ENCODE measurements around the gene CENPX. TPM values are rescaled to one million over a fixed set of nuclear protein-coding genes. Genes with fewer than 3 reads are reported as not detected.

Gene CENPX
- total RNA-seq, 1 experiment from 2014 or later, result 77.9 TPM

- Mint-ChIP-seq H3K27me3 (ENCODE audit: low read depth) (no peaks in the 10 kb centered on the region), H3K4me3 (no peak overlapping the region), H3K27ac (no peak overlapping the region)
These were observed 7.7 kb downstream of the CENPX start for GRCh38 chr17:82014971-82015310.

More at GRCh38 chr17:82014971-82015310, 7.7 kb downstream of the CENPX start:
- H3K4me1 Mint-ChIP-seq, result 0 out of 4 replicates have a peak, but pooled peaks cover 0 to 2% of the 10 kb centered on the region in 2 experiments
- Histone ChIP-seq H3K23ac (ENCODE audit: insufficient read length, low read depth, low read length) (no peak overlapping the region), H3K4me2 (ENCODE audit: insufficient read depth, insufficient read length, low read length) (no peak overlapping the region), H3K79me2 (ENCODE audit: insufficient read depth, low read length) (no peaks in the 10 kb centered on the region), H4K8ac (replicated peaks; ENCODE audit: insufficient read length, low read depth, low read length) (no peak overlapping the region), H3K79me1 (ENCODE audit: insufficient read depth, low read depth, low read length, poor library complexity, severe bottlenecking) (no peaks in the 10 kb centered on the region), H2BK15ac (ENCODE audit: low read depth, low read length) (no peak overlapping the region), H3K9me3 (ENCODE audit: control insufficient read depth, low read depth, low read length) (no peaks in the 10 kb centered on the region), H4K5ac (ENCODE audit: insufficient read length, low read depth, low read length) (no peak overlapping the region), H3K23me2 (ENCODE audit: insufficient read length, low read depth, low read length, poor library complexity, severe bottlenecking) (no peaks in the 10 kb centered on the region), H3K27me3 (ENCODE audit: insufficient read depth, low read length) (no peaks in the 10 kb centered on the region), H2BK12ac (ENCODE audit: insufficient read length, low read depth, low read length) (no peak overlapping the region), H4K91ac (ENCODE audit: insufficient read length, low read depth, low read length) (no peak overlapping the region), H3K4me1 (ENCODE audit: insufficient read depth, low read length) (no peaks in the 10 kb centered on the region), H3K18ac (ENCODE audit: insufficient read length, low read depth, low read length) (no peak overlapping the region), H3T11ph (ENCODE audit: low read length) (no peak overlapping the region), H2BK20ac (ENCODE audit: low read depth, low read length, poor library complexity, severe bottlenecking) (no peak overlapping the region), H4K20me1 (ENCODE audit: control insufficient read depth, insufficient read depth, insufficient read length) (no peaks in the 10 kb centered on the region), H2AK5ac (ENCODE audit: insufficient read length, low read length) (no peak overlapping the region), H3K56ac (ENCODE audit: insufficient read length, low read depth, low read length) (no peak overlapping the region), H2BK120ac (ENCODE audit: low read depth, low read length, poor library complexity, severe bottlenecking) (no peak overlapping the region), H3K4ac (ENCODE audit: low read depth, low read length) (no peak overlapping the region), H3K9ac (ENCODE audit: extremely low read depth, insufficient read length, low read length) (no peak overlapping the region), H3K14ac (ENCODE audit: insufficient read depth, low read length) (no peak overlapping the region), H3K27ac (ENCODE audit: insufficient read length, low read depth, low read length) (no peak overlapping the region), H2BK5ac (ENCODE audit: insufficient read length, low read length) (no peak overlapping the region), H2AFZ (ENCODE audit: low read length) (no peak overlapping the region)
- TF ChIP-seq, protein P1, sequence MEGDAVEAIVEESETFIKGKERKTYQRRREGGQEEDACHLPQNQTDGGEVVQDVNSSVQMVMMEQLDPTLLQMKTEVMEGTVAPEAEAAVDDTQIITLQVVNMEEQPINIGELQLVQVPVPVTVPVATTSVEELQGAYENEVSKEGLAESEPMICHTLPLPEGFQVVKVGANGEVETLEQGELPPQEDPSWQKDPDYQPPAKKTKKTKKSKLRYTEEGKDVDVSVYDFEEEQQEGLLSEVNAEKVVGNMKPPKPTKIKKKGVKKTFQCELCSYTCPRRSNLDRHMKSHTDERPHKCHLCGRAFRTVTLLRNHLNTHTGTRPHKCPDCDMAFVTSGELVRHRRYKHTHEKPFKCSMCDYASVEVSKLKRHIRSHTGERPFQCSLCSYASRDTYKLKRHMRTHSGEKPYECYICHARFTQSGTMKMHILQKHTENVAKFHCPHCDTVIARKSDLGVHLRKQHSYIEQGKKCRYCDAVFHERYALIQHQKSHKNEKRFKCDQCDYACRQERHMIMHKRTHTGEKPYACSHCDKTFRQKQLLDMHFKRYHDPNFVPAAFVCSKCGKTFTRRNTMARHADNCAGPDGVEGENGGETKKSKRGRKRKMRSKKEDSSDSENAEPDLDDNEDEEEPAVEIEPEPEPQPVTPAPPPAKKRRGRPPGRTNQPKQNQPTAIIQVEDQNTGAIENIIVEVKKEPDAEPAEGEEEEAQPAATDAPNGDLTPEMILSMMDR (conservative IDR thresholded peaks at IDR 0.05), result no peak
- no peak for DNase-seq
- no peaks in the 10 kb centered on the region for H3K9me3 Mint-ChIP-seq
- no CpG with 5 or more reads among the region's 13 CpGs for WGBS (ENCODE audit: extremely low coverage, insufficient read length, low lambda C conversion rate)
- peaks cover 2 to 8% (median 3%) of the 10 kb centered on the region in 3 experiments; a peak in 4 of 7 replicates for H3K36me3 Mint-ChIP-seq (ENCODE audit: insufficient read depth in 1 of 3, low read depth in 3 of 3)

Data from H9 (cell line).